ENCODE results near the gene CDHR3. TPM values are rescaled to one million over a fixed set of nuclear protein-coding genes. Genes with fewer than 3 reads are reported as not detected.
"Not testable (repeated sequence)": the region's sequence is repeated elsewhere in the genome, so short reads cannot be mapped to it uniquely, and the experiment has no call there.

The CDHR3 gene
- total RNA-seq, 1 donor from 2014 or later = 5.4 TPM

DNA sequence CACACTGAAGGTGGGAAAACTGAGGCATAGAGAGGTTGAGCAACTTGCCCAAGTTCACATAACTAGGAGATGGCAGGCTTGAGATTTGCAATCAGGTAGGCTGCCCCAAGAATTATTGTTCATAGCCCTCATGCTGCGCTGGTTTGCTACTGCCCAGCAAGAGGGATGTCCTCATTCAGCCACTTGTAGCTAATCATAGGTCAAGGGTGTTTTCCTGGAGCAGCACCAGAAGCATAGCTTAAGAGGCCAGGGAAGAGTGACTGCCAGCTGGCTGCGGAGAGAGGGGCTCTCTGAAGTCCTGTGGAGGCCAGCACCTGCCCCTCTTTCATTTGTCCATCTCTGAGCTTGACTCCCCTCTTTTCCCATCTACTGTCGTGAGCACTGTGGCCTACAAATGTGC, 15.0 kb downstream of the CDHR3 start:
- no peak overlapping the region for H3K27ac Mint-ChIP-seq (ENCODE audit: unreplicated experiment)
- H3K4me1 Mint-ChIP-seq = no peaks in the 10 kb centered on the region
- no peak overlapping the region for H3K4me3 Mint-ChIP-seq
- no peaks in the 10 kb centered on the region for H3K27me3 Mint-ChIP-seq (ENCODE audit: low read depth)
- H3K36me3 Mint-ChIP-seq (ENCODE audit: low read depth) = no peaks in the 10 kb centered on the region
- TF ChIP-seq, protein P1, sequence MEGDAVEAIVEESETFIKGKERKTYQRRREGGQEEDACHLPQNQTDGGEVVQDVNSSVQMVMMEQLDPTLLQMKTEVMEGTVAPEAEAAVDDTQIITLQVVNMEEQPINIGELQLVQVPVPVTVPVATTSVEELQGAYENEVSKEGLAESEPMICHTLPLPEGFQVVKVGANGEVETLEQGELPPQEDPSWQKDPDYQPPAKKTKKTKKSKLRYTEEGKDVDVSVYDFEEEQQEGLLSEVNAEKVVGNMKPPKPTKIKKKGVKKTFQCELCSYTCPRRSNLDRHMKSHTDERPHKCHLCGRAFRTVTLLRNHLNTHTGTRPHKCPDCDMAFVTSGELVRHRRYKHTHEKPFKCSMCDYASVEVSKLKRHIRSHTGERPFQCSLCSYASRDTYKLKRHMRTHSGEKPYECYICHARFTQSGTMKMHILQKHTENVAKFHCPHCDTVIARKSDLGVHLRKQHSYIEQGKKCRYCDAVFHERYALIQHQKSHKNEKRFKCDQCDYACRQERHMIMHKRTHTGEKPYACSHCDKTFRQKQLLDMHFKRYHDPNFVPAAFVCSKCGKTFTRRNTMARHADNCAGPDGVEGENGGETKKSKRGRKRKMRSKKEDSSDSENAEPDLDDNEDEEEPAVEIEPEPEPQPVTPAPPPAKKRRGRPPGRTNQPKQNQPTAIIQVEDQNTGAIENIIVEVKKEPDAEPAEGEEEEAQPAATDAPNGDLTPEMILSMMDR (conservative IDR thresholded peaks at IDR 0.05) = no peak
- no peak for DNase-seq (ENCODE audit: low read depth, low spot score)
- peaks cover 2% of the 10 kb centered on the region for H3K9me3 Mint-ChIP-seq

DNA sequence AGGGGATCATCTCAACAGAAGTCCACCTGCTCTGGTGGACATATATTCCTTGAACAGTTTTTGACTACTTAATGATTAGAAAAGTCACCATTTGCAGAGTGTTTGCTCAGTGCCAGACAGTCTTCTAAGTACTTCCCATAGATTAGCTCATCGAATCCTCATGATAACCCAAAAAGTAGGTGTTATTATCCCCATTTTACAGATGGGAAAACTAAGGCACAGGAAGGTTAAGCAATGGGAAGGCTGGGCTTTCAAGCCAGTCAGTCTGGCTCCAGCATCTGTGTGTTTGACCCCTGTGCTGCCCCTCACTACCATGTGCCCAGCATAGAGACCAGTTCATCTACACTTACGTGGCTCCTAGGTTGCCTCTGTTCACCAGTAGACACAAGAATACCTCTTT, 15.9 kb downstream of the CDHR3 start:
- Mint-ChIP-seq H3K4me3 (no peak overlapping the region), H3K27me3 (ENCODE audit: low read depth) (no peaks in the 10 kb centered on the region), H3K27ac (ENCODE audit: unreplicated experiment) (no peak overlapping the region), H3K4me1 (no peaks in the 10 kb centered on the region), H3K36me3 (ENCODE audit: low read depth) (no peaks in the 10 kb centered on the region), H3K9me3 (peaks cover 2% of the 10 kb centered on the region)
- DNase-seq (ENCODE audit: low read depth, low spot score) = no peak
- TF ChIP-seq, protein P1 (conservative IDR thresholded peaks at IDR 0.05) = no peak

DNA sequence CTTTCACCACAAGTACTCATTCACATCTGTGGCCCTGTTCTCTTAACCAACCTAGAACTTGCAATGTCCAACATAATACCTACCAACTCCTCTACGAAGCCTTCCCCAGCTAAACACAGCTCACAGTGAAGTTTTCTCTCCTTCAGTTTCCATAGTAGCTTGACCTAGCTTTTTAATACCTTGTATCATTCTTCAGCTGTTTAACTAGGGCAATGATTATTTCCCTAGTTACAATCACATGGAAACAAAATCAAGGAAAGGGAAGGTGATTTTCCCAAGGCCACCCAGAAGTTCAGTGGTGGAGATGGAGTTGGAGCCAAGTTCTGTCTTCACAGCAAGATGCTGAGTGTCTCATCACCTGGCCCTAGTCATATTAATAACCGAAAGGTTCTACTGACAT, 16.3 kb downstream of the CDHR3 start:
- H3K36me3 Mint-ChIP-seq (ENCODE audit: low read depth) = no peaks in the 10 kb centered on the region
- H3K27ac Mint-ChIP-seq (ENCODE audit: unreplicated experiment) = no peak overlapping the region
- H3K4me1 Mint-ChIP-seq = no peaks in the 10 kb centered on the region
- H3K27me3 Mint-ChIP-seq (ENCODE audit: low read depth) = no peaks in the 10 kb centered on the region
- H3K4me3 Mint-ChIP-seq = no peak overlapping the region
- DNase-seq (ENCODE audit: low read depth, low spot score) = no peak
- TF ChIP-seq, protein P1 (conservative IDR thresholded peaks at IDR 0.05) = no peak
- H3K9me3 Mint-ChIP-seq = peaks cover 2% of the 10 kb centered on the region

DNA sequence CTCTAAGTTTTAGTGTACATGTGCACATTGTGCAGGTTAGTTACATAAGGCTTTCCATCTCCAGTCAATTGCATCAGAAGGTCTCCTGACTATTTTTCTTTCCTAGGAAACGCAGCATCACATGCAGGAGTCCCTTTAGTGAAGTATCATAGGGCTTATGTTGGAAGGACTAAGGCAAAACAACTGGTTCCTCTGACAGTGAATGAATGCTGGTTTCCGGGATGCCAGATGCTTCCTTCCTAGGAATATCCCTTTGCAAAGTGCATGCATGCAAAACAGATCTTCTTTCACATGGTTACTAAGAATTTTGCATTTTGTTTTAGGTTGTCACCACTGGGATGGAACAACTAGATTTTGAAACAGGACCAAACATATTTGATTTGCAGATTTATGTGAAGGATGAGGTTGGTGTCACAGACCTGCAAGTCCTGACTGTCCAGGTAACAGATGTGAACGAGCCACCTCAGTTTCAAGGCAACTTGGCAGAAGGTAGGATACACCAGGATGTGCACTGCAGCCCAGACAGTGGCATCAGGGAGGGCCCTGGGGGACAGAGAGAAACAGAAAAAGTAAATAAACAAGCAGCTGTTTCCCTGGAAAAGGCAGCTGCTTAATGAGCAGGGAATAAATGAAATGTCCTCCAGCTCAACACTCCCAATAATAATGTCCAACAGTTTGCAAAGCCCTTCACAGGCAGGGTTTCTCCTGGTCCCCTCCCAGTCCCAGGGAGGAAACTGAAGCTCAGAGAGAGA, 17.8 kb downstream of the CDHR3 start:
- Mint-ChIP-seq H3K36me3 (ENCODE audit: low read depth) (no peaks in the 10 kb centered on the region), H3K4me1 (peaks cover 8% of the 10 kb centered on the region), H3K9me3 (peaks cover 2% of the 10 kb centered on the region), H3K27ac (ENCODE audit: unreplicated experiment) (no peak overlapping the region), H3K27me3 (ENCODE audit: low read depth) (no peaks in the 10 kb centered on the region), H3K4me3 (no peak overlapping the region)
- no peak for DNase-seq (ENCODE audit: low read depth, low spot score)
- TF ChIP-seq, protein P1 (conservative IDR thresholded peaks at IDR 0.05) = no peak

DNA sequence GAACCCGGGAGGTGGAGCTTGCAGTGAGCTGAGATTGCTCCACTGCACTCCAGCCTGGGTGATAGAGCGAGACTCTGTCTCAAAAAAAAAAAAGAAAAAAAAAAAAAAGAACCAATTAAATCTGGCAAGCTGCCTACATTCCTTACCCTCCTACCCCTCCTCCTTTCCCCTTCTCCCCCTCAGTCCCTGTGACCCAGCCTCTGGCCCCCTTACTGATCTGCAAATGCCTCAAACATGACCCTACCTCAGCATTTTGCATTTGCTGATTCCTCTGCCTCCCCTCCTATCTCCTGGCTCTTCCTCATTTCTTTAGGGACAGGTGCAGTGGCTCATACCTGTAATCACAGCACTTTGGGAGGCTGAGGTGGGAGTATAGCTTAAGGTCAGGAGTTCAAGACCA, 19.3 kb downstream of the CDHR3 start:
- TF ChIP-seq, protein P1 (conservative IDR thresholded peaks at IDR 0.05) = no peak
- no peak overlapping the region for H3K27ac Mint-ChIP-seq (ENCODE audit: unreplicated experiment)
- no peaks in the 10 kb centered on the region for H3K36me3 Mint-ChIP-seq (ENCODE audit: low read depth)
- no peak for DNase-seq (ENCODE audit: low read depth, low spot score)
- H3K9me3 Mint-ChIP-seq = peaks cover 2% of the 10 kb centered on the region
- no peak overlapping the region for H3K4me3 Mint-ChIP-seq
- H3K4me1 Mint-ChIP-seq = peaks cover 18% of the 10 kb centered on the region
- no peaks in the 10 kb centered on the region for H3K27me3 Mint-ChIP-seq (ENCODE audit: low read depth)

DNA sequence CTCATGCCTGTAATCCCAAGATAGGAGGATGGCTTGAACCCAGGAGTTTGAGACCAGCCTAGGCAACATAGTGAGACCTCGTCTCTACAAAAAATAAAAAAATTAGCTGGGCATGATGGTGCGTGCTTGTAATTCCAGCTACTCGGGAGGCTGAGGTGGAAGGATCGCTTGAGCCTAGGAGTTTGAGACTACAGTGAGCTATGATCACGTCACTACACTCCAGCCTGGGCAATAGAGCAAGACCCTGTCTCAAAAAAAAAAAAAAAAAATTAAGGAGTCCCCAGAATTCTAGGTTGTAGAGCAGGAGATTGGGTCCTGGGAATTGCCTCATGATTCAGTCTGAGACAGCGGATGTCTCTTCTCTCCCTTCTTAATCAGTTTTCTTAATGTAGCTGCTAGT, 21.7 kb downstream of the CDHR3 start:
- not testable (repeated sequence) for DNase-seq (ENCODE audit: low read depth, low spot score); H3K27me3 Mint-ChIP-seq (ENCODE audit: low read depth); H3K27ac Mint-ChIP-seq (ENCODE audit: unreplicated experiment); H3K9me3 Mint-ChIP-seq; H3K4me3 Mint-ChIP-seq; H3K36me3 Mint-ChIP-seq (ENCODE audit: low read depth)
- peaks cover 18% of the 10 kb centered on the region for H3K4me1 Mint-ChIP-seq

Measured in neural crest cell (in vitro differentiated cells).